SU-DHL-6 (cell line): ENCODE results near the gene FAM177B.

ENCODE experiments used
- H2AFZ ChIP-seq: fragments of 200-600 bp; sonication (generic); 2 replicates; pipeline ENCODE4 v1.6.1; 2014; ENCODE audit warnings: low read depth, mild to moderate bottlenecking, moderate library complexity, mixed read lengths, antibody characterized with exemption, low read length; ENCODE audit not compliant: severe bottlenecking
- H3F3A ChIP-seq: fragments of 200-600 bp; shearing (Covaris generic); 2 replicates; pipeline ENCODE4 v1.6.0; 2016; ENCODE audit warnings: antibody characterized with exemption, mild to moderate bottlenecking; ENCODE audit not compliant: insufficient read depth
- H3K27ac ChIP-seq: fragments of 200-600 bp; sonication (generic); 2 replicates; pipeline ENCODE4 v1.5.1; 2016; ENCODE audit warnings: low read depth, mild to moderate bottlenecking, low read length, moderate library complexity, mixed read lengths
- H3K27me3 ChIP-seq: fragments of 200-600 bp; sonication (generic), shearing (Covaris generic); 2 replicates; pipeline ENCODE4 v1.6.0; 2014; ENCODE audit warnings: mild to moderate bottlenecking, low read length
- H3K36me3 ChIP-seq: fragments of 200-600 bp; sonication (generic); 2 replicates; pipeline ENCODE4 v1.6.1; 2014; ENCODE audit warnings: mild to moderate bottlenecking, low read length, mixed read lengths
- H3K4me2 ChIP-seq: fragments of 300-600, 200-600 bp; shearing (Covaris generic), sonication (generic); 2 replicates; pipeline ENCODE4 v1.6.0; 2014; ENCODE audit warnings: low read length, low read depth, mild to moderate bottlenecking; ENCODE audit not compliant: poor library complexity, severe bottlenecking
- H3K4me3 ChIP-seq: fragments of 200-600 bp; sonication (generic); 2 replicates; pipeline ENCODE4 v1.5.1; 2014; ENCODE audit warnings: antibody characterized with exemption, low read length, mild to moderate bottlenecking, mixed read lengths; ENCODE audit not compliant: insufficient read depth, poor library complexity, severe bottlenecking
- H3K79me2 ChIP-seq: fragments of 200-600 bp; sonication (generic); 2 replicates; pipeline ENCODE4 v1.6.1; 2014; ENCODE audit warnings: mild to moderate bottlenecking, low read length, moderate library complexity; ENCODE audit not compliant: insufficient read depth
- H3K9ac ChIP-seq: fragments of 200-600 bp; sonication (generic); 2 replicates; pipeline ENCODE4 v1.7.0; 2014; ENCODE audit warnings: mild to moderate bottlenecking, low read length
- H3K9me2 ChIP-seq: fragments of 200-600 bp; sonication (generic); replicated peaks from 2 replicates; pipeline ENCODE4 v1.6.1; 2014; ENCODE audit warnings: low read length; ENCODE audit not compliant: insufficient read depth
- H3K9me3 ChIP-seq: fragments of 200-600 bp; sonication (generic); 2 replicates; pipeline ENCODE4 v1.6.1; 2014; ENCODE audit warnings: low read length, mixed read lengths; ENCODE audit not compliant: insufficient read depth
- H4K20me1 ChIP-seq: fragments of 200-600 bp; sonication (generic); 2 replicates; pipeline ENCODE4 v1.6.1; 2014; ENCODE audit warnings: low read depth, mild to moderate bottlenecking, antibody characterized with exemption, low read length, moderate library complexity, mixed read lengths
- EZH2phosphoT487 ChIP-seq: fragments of 200-600 bp; sonication (generic), shearing (Covaris generic); conservative IDR thresholded peaks from 2 replicates; pipeline ENCODE4 v1.6.1; 2018; ENCODE audit warnings: mild to moderate bottlenecking, antibody characterized with exemption, low read length, moderate library complexity, mixed read lengths
- TF ChIP-seq, protein P1 (sequence below): fragments of 200-600 bp; sonication (generic); IDR thresholded peaks from one replicate; pipeline ENCODE4 v1.5.1; 2017; ENCODE audit warnings: antibody characterized with exemption, mild to moderate bottlenecking, low read length, moderate library complexity; ENCODE audit not compliant: insufficient read depth, poor library complexity, severe bottlenecking

Gene FAM177B

DNA sequence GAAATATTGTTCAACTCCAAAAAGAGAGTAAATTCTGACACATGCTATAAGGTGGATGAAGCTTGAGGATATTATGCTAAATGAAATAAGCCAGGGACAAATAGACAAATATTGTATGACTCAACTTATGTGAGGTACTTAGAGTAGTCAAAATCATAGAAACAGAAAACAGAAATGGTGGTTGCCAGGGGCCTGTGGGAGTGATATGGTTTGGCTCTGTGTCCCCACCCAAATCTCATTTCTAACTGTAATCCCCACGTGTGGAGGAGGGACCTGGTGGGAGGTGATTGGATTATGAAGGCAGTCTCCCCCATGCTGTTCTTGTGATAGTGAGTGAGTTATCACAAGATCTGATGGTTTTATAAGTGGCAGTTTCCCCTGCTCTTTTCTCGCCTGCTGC is 53.1 kb downstream of the FAM177B start:
- no peak for TF ChIP-seq EZH2phosphoT487
- TF ChIP-seq, protein P1, sequence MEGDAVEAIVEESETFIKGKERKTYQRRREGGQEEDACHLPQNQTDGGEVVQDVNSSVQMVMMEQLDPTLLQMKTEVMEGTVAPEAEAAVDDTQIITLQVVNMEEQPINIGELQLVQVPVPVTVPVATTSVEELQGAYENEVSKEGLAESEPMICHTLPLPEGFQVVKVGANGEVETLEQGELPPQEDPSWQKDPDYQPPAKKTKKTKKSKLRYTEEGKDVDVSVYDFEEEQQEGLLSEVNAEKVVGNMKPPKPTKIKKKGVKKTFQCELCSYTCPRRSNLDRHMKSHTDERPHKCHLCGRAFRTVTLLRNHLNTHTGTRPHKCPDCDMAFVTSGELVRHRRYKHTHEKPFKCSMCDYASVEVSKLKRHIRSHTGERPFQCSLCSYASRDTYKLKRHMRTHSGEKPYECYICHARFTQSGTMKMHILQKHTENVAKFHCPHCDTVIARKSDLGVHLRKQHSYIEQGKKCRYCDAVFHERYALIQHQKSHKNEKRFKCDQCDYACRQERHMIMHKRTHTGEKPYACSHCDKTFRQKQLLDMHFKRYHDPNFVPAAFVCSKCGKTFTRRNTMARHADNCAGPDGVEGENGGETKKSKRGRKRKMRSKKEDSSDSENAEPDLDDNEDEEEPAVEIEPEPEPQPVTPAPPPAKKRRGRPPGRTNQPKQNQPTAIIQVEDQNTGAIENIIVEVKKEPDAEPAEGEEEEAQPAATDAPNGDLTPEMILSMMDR, result no peak
- H4K20me1 ChIP-seq, result no peaks in the 10 kb centered on the region
- H3K4me2 ChIP-seq, result no peak overlapping the region
- H3K79me2 ChIP-seq, result no peaks in the 10 kb centered on the region
- H3K27ac ChIP-seq, result no peak overlapping the region
- no peaks in the 10 kb centered on the region for H3F3A ChIP-seq
- no peaks in the 10 kb centered on the region for H3K36me3 ChIP-seq
- H3K9ac ChIP-seq, result no peak overlapping the region
- H3K4me3 ChIP-seq, result no peak overlapping the region
- no peaks in the 10 kb centered on the region for H3K27me3 ChIP-seq
- H3K9me3 ChIP-seq, result no peaks in the 10 kb centered on the region
- no peaks in the 10 kb centered on the region for H3K9me2 ChIP-seq
- no peak overlapping the region for H2AFZ ChIP-seq

DNA sequence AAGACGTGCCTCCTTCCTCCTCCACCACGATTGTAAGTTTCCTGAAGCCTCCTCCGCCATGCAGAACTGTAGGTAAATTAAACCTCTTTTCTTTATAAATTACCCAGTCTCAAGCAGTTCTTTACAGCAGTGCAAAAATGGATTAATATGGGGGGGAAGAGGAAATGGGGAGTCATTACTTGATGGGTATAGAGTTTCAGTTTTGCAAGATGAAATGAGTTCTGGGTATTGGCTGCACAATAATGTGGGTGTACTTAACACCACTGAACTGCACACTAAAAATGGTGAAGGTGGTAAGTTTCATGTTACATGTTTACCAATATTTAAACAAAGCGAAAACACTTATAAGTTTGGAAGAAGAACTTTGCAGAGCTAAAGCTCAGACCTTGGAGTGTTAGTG is 53.5 kb downstream of the FAM177B start:
- Histone ChIP-seq H3K9ac (no peak overlapping the region), H3K9me3 (no peaks in the 10 kb centered on the region), H3K9me2 (no peaks in the 10 kb centered on the region), H3K27me3 (no peaks in the 10 kb centered on the region), H4K20me1 (no peaks in the 10 kb centered on the region), H3K4me2 (no peak overlapping the region), H3F3A (no peaks in the 10 kb centered on the region), H2AFZ (no peak overlapping the region), H3K27ac (no peak overlapping the region), H3K4me3 (no peak overlapping the region), H3K36me3 (no peaks in the 10 kb centered on the region), H3K79me2 (no peaks in the 10 kb centered on the region)
- TF ChIP-seq, protein P1, result no peak

DNA sequence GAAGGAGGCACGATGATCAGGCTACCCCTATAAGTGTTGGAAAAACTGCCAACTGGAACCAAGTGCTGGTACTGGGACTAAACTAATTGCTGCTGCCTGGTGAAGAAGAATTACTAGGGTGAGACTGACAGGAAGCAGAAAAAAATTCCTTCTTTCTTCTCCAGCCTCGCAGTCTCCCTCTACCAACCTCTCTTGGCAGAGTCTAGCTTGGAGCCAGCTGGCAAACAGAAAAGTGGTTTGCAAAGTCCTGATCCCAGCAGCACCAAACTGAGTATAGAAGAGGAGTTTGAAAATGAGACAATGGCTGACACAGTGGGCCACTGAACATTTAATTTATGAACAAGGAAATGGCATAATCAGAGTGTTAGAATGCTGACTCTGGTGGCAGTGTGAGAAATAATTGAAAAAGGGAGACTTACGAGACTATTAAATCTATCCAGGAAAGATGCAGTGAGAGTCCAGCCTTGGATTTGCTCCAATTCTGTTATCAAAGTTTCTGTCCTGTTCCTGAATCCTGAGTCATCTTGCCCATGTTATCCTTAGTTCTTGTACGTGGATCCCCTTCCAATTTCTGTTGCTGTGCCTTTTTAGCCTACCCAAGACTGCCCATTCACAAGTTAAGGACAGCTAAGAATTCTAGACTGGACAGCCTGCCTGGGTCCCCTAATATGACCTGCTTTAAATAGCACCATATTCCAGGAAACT is 54.2 kb downstream of the FAM177B start:
- Histone ChIP-seq H3F3A (no peaks in the 10 kb centered on the region), H3K79me2 (no peaks in the 10 kb centered on the region), H3K9me2 (no peaks in the 10 kb centered on the region), H3K9me3 (no peaks in the 10 kb centered on the region), H2AFZ (no peak overlapping the region), H3K4me2 (no peak overlapping the region), H3K4me3 (no peak overlapping the region), H4K20me1 (no peaks in the 10 kb centered on the region), H3K36me3 (no peaks in the 10 kb centered on the region), H3K27me3 (no peaks in the 10 kb centered on the region), H3K27ac (no peak overlapping the region), H3K9ac (no peak overlapping the region)
- TF ChIP-seq, protein P1, result no peak
- no peak for TF ChIP-seq EZH2phosphoT487
